ENCODE measurements around the gene NKAPL.

GRCh38 chr6:28215425-28215824, 43.7 kb upstream of the NKAPL start:
- TF ChIP-seq POLR2A (IDR thresholded peaks at IDR 0.05), result no peak
- TF ChIP-seq, protein P1, sequence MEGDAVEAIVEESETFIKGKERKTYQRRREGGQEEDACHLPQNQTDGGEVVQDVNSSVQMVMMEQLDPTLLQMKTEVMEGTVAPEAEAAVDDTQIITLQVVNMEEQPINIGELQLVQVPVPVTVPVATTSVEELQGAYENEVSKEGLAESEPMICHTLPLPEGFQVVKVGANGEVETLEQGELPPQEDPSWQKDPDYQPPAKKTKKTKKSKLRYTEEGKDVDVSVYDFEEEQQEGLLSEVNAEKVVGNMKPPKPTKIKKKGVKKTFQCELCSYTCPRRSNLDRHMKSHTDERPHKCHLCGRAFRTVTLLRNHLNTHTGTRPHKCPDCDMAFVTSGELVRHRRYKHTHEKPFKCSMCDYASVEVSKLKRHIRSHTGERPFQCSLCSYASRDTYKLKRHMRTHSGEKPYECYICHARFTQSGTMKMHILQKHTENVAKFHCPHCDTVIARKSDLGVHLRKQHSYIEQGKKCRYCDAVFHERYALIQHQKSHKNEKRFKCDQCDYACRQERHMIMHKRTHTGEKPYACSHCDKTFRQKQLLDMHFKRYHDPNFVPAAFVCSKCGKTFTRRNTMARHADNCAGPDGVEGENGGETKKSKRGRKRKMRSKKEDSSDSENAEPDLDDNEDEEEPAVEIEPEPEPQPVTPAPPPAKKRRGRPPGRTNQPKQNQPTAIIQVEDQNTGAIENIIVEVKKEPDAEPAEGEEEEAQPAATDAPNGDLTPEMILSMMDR (IDR thresholded peaks at IDR 0.05), result no peak
